Stomach (tissue), 4 donors: ENCODE results near the gene SEC14L2.

Source experiments
- CTCF ChIP-seq, 7 experiments: fragments of 450-650 bp in 4 of 7; fragments of 200-600 bp in 3 of 7; sonication (generic) in 3 of 7; IDR thresholded peaks; one replicate each; pipeline ENCODE4 v1.5.1; 2016 to 2019; ENCODE audit warnings: antibody characterized with exemption in 7 of 7, control low read depth in 2 of 7, mild to moderate bottlenecking in 1 of 7
- EP300 ChIP-seq: sonication (generic); formaldehyde crosslinking; IDR thresholded peaks from one replicate; pipeline ENCODE4 v1.6.1; 2017; ENCODE audit warnings: antibody characterized with exemption
- POLR2AphosphoS5 ChIP-seq, 3 donors: sonication (generic); formaldehyde crosslinking; IDR thresholded peaks; one replicate each; pipeline ENCODE4 v1.6.1; 2016; ENCODE audit warnings: antibody characterized with exemption in 3 of 3

GRCh38 chr22:30438559-30438958 is 41.7 kb downstream of the SEC14L2 start:
- TF ChIP-seq CTCF (IDR thresholded peaks at IDR 0.05): no peak
- TF ChIP-seq EP300: no peak
- no peak for TF ChIP-seq POLR2AphosphoS5 (IDR thresholded peaks at IDR 0.05)
